ENCODE measurements around the gene MYH7B. TPM values are rescaled to one million over a fixed set of nuclear protein-coding genes. Genes with fewer than 3 reads are reported as not detected.
A peak's percentile ranks its signal among the peaks of the same experiment; 100 is the strongest.

The MYH7B gene
- total RNA-seq, 1 experiment from 2014 or later: 0.22 TPM

GRCh38 chr20:34967421-34967820, 11.8 kb downstream of the MYH7B start:
- Histone ChIP-seq H4K91ac (ENCODE audit: insufficient read length, low read depth, low read length) (no peak overlapping the region), H3K4me1 (ENCODE audit: insufficient read depth, low read length) (no peaks in the 10 kb centered on the region), H3K79me2 (ENCODE audit: insufficient read depth, low read length) (no peaks in the 10 kb centered on the region), H3K27me3 (ENCODE audit: insufficient read depth, low read length) (no peaks in the 10 kb centered on the region), H2AK5ac (ENCODE audit: insufficient read length, low read length) (no peak overlapping the region), H3K27ac (ENCODE audit: insufficient read length, low read depth, low read length) (no peak overlapping the region), H2BK120ac (ENCODE audit: low read depth, low read length, poor library complexity, severe bottlenecking) (no peak overlapping the region), H3K4ac (ENCODE audit: low read depth, low read length) (no peak overlapping the region), H3K23me2 (ENCODE audit: insufficient read length, low read depth, low read length, poor library complexity, severe bottlenecking) (no peaks in the 10 kb centered on the region), H4K8ac (replicated peaks; ENCODE audit: insufficient read length, low read depth, low read length) (no peak overlapping the region), H3K14ac (ENCODE audit: insufficient read depth, low read length) (no peak overlapping the region), H2BK5ac (ENCODE audit: insufficient read length, low read length) (no peak overlapping the region), H4K20me1 (ENCODE audit: control insufficient read depth, insufficient read depth, insufficient read length) (no peaks in the 10 kb centered on the region), H3K56ac (ENCODE audit: insufficient read length, low read depth, low read length) (no peak overlapping the region), H3K79me1 (ENCODE audit: insufficient read depth, low read depth, low read length, poor library complexity, severe bottlenecking) (no peaks in the 10 kb centered on the region), H2BK12ac (ENCODE audit: insufficient read length, low read depth, low read length) (no peak overlapping the region), H3K18ac (ENCODE audit: insufficient read length, low read depth, low read length) (no peak overlapping the region), H3K9ac (ENCODE audit: extremely low read depth, insufficient read length, low read length) (no peak overlapping the region), H2AFZ (ENCODE audit: low read length) (no peak overlapping the region), H3K4me2 (ENCODE audit: insufficient read depth, insufficient read length, low read length) (no peak overlapping the region), H3K9me3 (ENCODE audit: control insufficient read depth, low read depth, low read length) (no peaks in the 10 kb centered on the region), H2BK15ac (ENCODE audit: low read depth, low read length) (no peak overlapping the region), H3T11ph (ENCODE audit: low read length) (no peak overlapping the region), H3K23ac (ENCODE audit: insufficient read length, low read depth, low read length) (no peak overlapping the region), H4K5ac (ENCODE audit: insufficient read length, low read depth, low read length) (no peak overlapping the region), H2BK20ac (ENCODE audit: low read depth, low read length, poor library complexity, severe bottlenecking) (no peak overlapping the region)
- Mint-ChIP-seq H3K4me3 (no peak overlapping the region), H3K4me1 (peaks cover 12 to 14% of the 10 kb centered on the region in 2 experiments), H3K27ac (peak overlapping the region in 1 of 3 experiments; percentile 84; a peak in 1 of 7 replicates), H3K36me3 (ENCODE audit: insufficient read depth in 1 of 3, low read depth in 3 of 3) (no peaks in the 10 kb centered on the region), H3K9me3 (no peaks in the 10 kb centered on the region), H3K27me3 (ENCODE audit: low read depth) (peaks cover 4% of the 10 kb centered on the region)
- no CpG with 5 or more reads among the region's 5 CpGs for WGBS (ENCODE audit: extremely low coverage, insufficient read length, low lambda C conversion rate)
- no peak for TF ChIP-seq CTCF (conservative IDR thresholded peaks at IDR 0.05)
- DNase-seq: no peak
